Body of pancreas (tissue), 4 donors: ENCODE data around the gene DMAP1. TPM values are rescaled to one million over a fixed set of nuclear protein-coding genes. Genes with fewer than 3 reads are reported as not detected.

ENCODE experiments used
- ATAC-seq: fragments of 150-250 bp; one replicate; pipeline ENCODE4 v1.9.1; 2016
- DNase-seq, 4 donors: peaks; one replicate each; pipeline ENCODE4 v3.0.0-alpha.2; 2019
- H3K27ac ChIP-seq, 4 donors: fragments of 200-600 bp; sonication (generic); 1 replicate in 3 of 4; 2 replicates in 1 of 4; pipeline versions ENCODE4 v1.5.1 to v1.6.1; 2016 to 2019; ENCODE audit warnings: mild to moderate bottlenecking in 1 of 4, mixed read lengths in 1 of 4, moderate library complexity in 1 of 4
- H3K27me3 ChIP-seq, 2 donors: fragments of 200-600 bp; sonication (generic); one replicate each; pipeline ENCODE4 v1.6.0; 2016; ENCODE audit warnings: mild to moderate bottlenecking in 1 of 2
- H3K36me3 ChIP-seq, 2 donors: fragments of 200-600 bp; sonication (generic); replicated peaks in 1 of 2; 2 replicates each; pipeline ENCODE4 v1.5.1; 2016; ENCODE audit warnings: low read depth in 2 of 2; ENCODE audit not compliant: insufficient read depth in 1 of 2
- H3K4me1 ChIP-seq: fragments of 200-600 bp; sonication (generic); one replicate; pipeline ENCODE4 v1.6.0; 2016
- H3K4me3 ChIP-seq, 2 donors: fragments of 200-600 bp; sonication (generic); 1 replicate in 1 of 2; 2 replicates in 1 of 2; pipeline ENCODE4 v1.5.1; 2016 to 2019
- H3K9me3 ChIP-seq, 3 donors: fragments of 200-600 bp; sonication (generic); 1 replicate in 2 of 3; 2 replicates in 1 of 3; pipeline ENCODE4 v1.5.1; 2016
- CTCF ChIP-seq, 7 experiments: fragments of 450-650 bp in 4 of 7; fragments of 200-600 bp in 3 of 7; sonication (generic) in 3 of 7; IDR thresholded peaks; one replicate each; pipeline ENCODE4 v1.5.1; 2016 to 2019; ENCODE audit warnings: antibody characterized with exemption in 7 of 7
- POLR2A ChIP-seq, 3 donors: fragments of 450-650 bp; IDR thresholded peaks; one replicate each; pipeline ENCODE4 v1.6.1; 2016; ENCODE audit warnings: antibody characterized with exemption in 3 of 3, mild to moderate bottlenecking in 2 of 3
- WGBS, 2 donors: methylation state at CpG; one replicate each; pipeline ENCODE4 v1.1.5; 2017; 5-methylcytosine and 5-hydroxymethylcytosine counted together
- intact Hi-C: fragments of 100-400 bp; cut with DNase I; formaldehyde crosslinking; loops from one replicate; pipeline ENCODE4 v1.15.1; 2023
- total RNA-seq, 2 donors: library from RNA; depleted of rRNA; stranded (reverse); fragments of >200 nt; gene quantifications; one replicate each; pipeline ENCODE4 v1.1.0, GENCODE V29; 2016

DMAP1 gene, protein sequence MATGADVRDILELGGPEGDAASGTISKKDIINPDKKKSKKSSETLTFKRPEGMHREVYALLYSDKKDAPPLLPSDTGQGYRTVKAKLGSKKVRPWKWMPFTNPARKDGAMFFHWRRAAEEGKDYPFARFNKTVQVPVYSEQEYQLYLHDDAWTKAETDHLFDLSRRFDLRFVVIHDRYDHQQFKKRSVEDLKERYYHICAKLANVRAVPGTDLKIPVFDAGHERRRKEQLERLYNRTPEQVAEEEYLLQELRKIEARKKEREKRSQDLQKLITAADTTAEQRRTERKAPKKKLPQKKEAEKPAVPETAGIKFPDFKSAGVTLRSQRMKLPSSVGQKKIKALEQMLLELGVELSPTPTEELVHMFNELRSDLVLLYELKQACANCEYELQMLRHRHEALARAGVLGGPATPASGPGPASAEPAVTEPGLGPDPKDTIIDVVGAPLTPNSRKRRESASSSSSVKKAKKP
- 10 to 100 TPM; 39.2 to 93.3 TPM for total RNA-seq

DNA sequence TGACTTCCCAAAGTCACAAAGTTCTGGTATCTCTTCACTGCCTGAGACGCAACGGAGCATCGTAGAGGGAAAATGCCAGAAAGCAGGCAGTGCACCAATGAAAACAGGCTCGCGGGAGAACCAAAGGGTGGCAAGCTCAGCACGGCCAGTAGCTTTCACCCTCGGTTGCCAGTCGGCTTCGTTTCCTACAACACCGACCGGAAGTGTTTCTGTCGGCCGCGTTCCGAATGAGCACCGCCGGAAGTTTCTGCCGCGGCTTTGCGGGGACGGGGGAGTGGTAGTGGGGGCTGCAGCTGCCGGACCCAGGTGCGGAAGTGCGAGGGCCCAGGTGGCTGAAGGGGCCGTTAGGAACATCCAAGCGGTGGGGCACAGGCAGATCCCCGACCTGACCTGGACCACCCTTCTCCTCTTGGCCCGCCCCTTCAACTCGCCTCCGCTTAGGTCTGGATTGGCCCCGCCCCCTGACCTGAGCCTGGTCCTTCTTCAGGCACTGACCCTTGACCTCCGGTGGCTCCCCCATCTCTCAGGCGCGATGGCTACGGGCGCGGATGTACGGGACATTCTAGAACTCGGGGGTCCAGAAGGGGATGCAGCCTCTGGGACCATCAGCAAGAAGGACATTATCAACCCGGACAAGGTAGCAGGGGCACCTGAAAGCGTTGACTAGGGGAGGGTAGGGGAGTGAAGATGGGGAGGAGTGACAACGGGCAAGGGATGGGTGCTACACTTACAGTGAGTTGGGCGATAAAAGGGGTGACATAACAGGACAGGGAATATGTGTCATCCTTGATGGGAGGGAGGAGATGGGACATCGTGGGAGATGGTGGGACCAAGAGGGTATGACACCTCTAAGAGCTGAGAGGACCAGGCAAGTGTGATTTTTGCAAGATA is at the start of gene DMAP1:
Gene DMAP1 (plus strand): TSS at position 250 of the 891 bp plus-strand sequence. CDS start 283 bp downstream, at position 533.
- Histone ChIP-seq H3K4me3 (peak within 1 kb of the TSS; percentile 82 to 95), H3K27ac (peak within 1 kb of the TSS; percentile 57 to 79 (median 64)), H3K36me3 (peaks cover 0 to 12% of the 10 kb centered on the region in 2 donors), H3K9me3 (no peaks in the 10 kb centered on the region), H3K27me3 (no peaks in the 10 kb centered on the region), H3K4me1 (peaks cover 29% of the 10 kb centered on the region)
- peak; percentile 93 for ATAC-seq
- DNase-seq, result peak; percentile 86 to 89 (median 88)
- 0 to 2% methylated on average over 29 to 42 of the region's 44 CpGs for WGBS, 2 donors
- peak in 2 of 3 donors; percentile 55 for TF ChIP-seq POLR2A (IDR thresholded peaks at IDR 0.05)
- TF ChIP-seq CTCF (IDR thresholded peaks at IDR 0.05), result peak in 4 of 7 experiments; percentile 27 to 48 (median 42)
- intact Hi-C loops, result no loop called here

- Histone ChIP-seq H3K27me3 (no peaks in the 10 kb centered on the region), H3K27ac (no peak overlapping the region), H3K4me1 (no peaks in the 10 kb centered on the region), H3K36me3 (no peaks in the 10 kb centered on the region), H3K9me3 (no peaks in the 10 kb centered on the region), H3K4me3 (no peak overlapping the region)
- WGBS, 2 donors, result 79 to 81% methylated on average over 2 to 5 of the region's 5 CpGs
- ATAC-seq (no peak), DNase-seq (no peak)
- intact Hi-C loops, result no loop called here
- TF ChIP-seq CTCF (IDR thresholded peaks at IDR 0.05) (no peak), POLR2A (IDR thresholded peaks at IDR 0.05) (no peak)
Measured at GRCh38 chr1:44168520-44169098, 44.7 kb upstream of the DMAP1 start.

- WGBS, 2 donors, result 92 to 94% methylated on average over 3 of the region's 3 CpGs
- Histone ChIP-seq H3K4me1 (no peaks in the 10 kb centered on the region), H3K27ac (no peak overlapping the region), H3K4me3 (no peak overlapping the region), H3K9me3 (peaks cover 0 to 10% (median 0%) of the 10 kb centered on the region in 3 donors), H3K27me3 (no peaks in the 10 kb centered on the region), H3K36me3 (no peaks in the 10 kb centered on the region)
- TF ChIP-seq CTCF (IDR thresholded peaks at IDR 0.05), result no peak
- no peak for TF ChIP-seq POLR2A (IDR thresholded peaks at IDR 0.05)
- DNase-seq (no peak), ATAC-seq (no peak)
- intact Hi-C loops, result no loop called here
Measured at GRCh38 chr1:44170281-44170823, 42.9 kb upstream of the DMAP1 start.

DNA sequence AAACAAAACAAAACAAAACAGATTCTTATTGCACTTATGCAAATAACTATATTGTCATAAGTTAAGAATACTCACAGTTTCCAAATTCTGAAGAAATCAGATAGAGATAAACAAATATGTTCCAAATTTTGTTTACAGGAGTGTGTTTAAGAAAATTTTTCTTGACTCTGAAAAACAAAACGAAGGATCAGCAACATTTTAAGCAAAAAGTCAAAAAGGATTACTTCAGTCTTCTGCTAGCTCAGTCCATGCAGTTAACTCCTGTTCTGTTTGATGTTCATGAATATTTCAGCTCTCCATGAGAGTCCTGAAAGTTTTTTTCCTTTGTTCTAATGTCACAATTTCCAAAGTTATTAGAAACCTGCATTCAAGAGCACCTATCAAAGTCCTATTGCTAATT is 38.6 kb upstream of the DMAP1 start:
- H3K27ac ChIP-seq, result no peak overlapping the region
- H3K4me3 ChIP-seq, result no peak overlapping the region
- H3K4me1 ChIP-seq, result no peaks in the 10 kb centered on the region
- intact Hi-C loops, result no loop called here
- H3K36me3 ChIP-seq, result no peaks in the 10 kb centered on the region
- peaks cover 0 to 10% (median 0%) of the 10 kb centered on the region in 3 donors for H3K9me3 ChIP-seq
- WGBS, 2 donors, result 56 to 69% methylated on average over 1 of the region's 1 CpG
- ATAC-seq, result no peak
- no peak for DNase-seq
- TF ChIP-seq POLR2A (IDR thresholded peaks at IDR 0.05), result no peak
- TF ChIP-seq CTCF (IDR thresholded peaks at IDR 0.05), result no peak
- H3K27me3 ChIP-seq, result no peaks in the 10 kb centered on the region
